ENCODE data around the gene GAB2.

The GAB2 gene

DNA sequence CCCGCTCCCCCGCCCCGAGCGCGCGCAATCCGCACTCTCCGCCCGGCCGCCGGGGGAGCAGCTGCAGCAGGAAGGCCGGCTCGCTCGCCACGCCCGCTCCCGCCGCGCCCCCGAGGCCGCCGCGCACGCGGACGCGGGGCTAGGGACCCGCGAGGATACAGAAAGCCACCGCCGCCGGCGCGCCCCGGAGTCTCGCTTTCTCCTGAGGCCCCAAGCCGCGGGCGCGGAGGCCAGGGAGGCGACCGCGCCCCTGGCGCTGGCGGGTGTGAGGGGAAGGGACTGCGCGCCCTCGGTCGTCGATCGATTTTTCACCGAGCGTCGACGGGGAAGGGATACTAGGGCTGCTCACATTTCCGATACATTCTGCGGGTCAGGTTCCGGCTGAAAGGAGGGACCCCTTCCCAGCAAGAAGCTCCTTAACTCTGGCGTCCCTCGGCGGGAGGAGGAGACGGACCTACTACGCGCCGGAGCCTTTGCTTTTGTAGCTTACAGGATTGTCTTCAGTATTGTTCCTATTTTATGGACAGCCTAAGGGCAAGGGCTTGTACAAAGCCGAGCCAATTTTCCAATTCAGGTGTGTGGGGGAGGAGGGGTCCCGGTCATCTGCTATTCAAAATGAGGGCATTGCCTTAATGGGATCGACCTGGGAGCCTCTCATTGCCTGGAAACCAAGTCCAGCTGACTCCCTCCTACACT is 416 bp upstream of the GAB2 start:
- Histone ChIP-seq H3K4me2 (peak overlapping the region; percentile 75 to 98 (median 93)), H3K27ac (peak overlapping the region; percentile 97 to 99 (median 99))

DNA sequence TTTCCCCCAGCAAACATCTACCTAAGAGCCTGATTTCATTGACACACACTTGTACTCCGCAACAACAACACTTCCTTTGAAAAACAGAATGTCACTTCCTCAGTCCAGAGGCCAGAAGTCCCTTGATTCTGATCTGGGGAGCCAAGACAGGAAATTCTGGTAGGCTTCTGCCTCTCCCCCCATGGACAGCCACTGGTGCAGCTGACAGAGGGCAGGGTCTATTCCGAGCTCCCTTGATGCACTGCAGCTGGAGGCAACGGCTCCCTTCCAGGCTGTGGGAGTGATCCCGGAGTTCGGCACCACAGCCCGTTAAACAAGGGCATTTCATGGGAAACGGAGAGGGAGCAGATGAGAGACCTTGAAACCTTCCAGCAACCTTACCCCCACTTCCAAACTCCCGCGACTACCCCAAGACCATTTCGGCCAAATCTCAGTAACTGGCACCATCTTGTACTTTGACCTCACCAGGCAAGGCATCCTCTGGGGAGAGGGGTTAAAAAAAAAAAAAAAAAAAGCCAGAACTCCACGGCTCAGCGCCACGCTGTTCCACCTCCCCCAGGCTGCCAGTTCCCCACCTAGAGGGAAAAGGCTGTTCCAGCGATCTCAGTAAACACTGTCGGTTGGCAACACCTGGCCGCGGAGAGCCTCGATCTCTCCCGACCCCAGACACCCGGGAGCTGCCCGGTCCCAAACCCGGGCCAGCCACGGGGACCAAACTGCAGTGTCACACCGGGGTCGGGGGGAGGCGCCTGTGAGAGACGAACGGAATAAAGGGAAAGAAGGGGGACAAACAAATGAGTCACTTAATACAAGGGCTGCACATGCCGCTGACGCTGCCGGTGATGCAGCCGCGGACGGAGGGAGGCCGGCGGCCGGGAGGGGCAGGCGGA is 1.1 kb downstream of the GAB2 start:
- Histone ChIP-seq H3K36me3 (peaks cover 0 to 24% (median 20%) of the 10 kb centered on the region in 11 experiments; a peak in 19 of 22 replicates), H3K9me3 (replicated peaks in 1 of 11) (peaks cover 0 to 16% (median 9%) of the 10 kb centered on the region in 11 experiments; a peak in 19 of 22 replicates), H4K20me1 (peaks cover 0 to 40% (median 22%) of the 10 kb centered on the region in 11 experiments; a peak in 13 of 22 replicates), H3K9ac (peak overlapping the region; percentile 95 to 99 (median 99)), H3K27me3 (no peaks in the 10 kb centered on the region), H3K4me2 (peak overlapping the region; percentile 77 to 99 (median 87)), H3K4me3 (peak overlapping the region; percentile 71 to 89 (median 82)), H3K4me1 (peaks cover 60 to 76% (median 67%) of the 10 kb centered on the region in 10 experiments), H3K27ac (peak overlapping the region; percentile 97 to 99 (median 99))
- TF ChIP-seq Cebpa-rat (IDR thresholded peaks at IDR 0.05), result no peak

More for the DNA sequence above, 416 bp upstream of the GAB2 start:
- Histone ChIP-seq H4K20me1 (peaks cover 0 to 25% (median 16%) of the 10 kb centered on the region in 11 experiments; a peak in 13 of 22 replicates), H3K27me3 (no peaks in the 10 kb centered on the region), H3K4me1 (peaks cover 75 to 82% (median 77%) of the 10 kb centered on the region in 10 experiments), H3K9ac (peak overlapping the region; percentile 95 to 99 (median 99)), H3K4me3 (peak overlapping the region; percentile 71 to 89 (median 82)), H3K36me3 (peaks cover 0 to 20% (median 8%) of the 10 kb centered on the region in 11 experiments; a peak in 11 of 22 replicates), H3K9me3 (replicated peaks in 1 of 11) (peaks cover 0 to under 1% (median 0%) of the 10 kb centered on the region in 11 experiments; a peak in 2 of 22 replicates)
- TF ChIP-seq Cebpa-rat (IDR thresholded peaks at IDR 0.05), result no peak

DNA sequence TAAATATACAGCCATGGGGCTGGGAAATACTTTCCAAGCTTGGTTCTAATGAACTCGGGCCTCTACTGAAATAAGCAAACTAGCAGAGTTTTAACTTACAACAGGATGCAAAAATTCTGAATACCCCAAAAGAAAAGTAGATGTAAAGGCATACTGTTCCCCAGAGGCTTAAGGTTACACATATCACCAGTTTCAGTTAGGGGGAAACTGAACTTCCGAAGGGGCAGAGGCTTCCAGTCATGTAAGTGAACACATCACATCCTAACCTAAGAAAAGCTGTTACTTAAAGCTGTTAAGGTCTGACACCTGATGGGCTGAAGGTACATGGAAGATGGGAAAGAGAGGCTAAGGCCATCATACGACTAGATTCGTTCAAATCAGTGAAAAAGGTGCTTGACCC is 2.3 kb downstream of the GAB2 start:
- H3K4me2 ChIP-seq, result peak overlapping the region; percentile 77 to 99 (median 87)
- H3K27ac ChIP-seq, result peak overlapping the region; percentile 97 to 99 (median 99)

DNA sequence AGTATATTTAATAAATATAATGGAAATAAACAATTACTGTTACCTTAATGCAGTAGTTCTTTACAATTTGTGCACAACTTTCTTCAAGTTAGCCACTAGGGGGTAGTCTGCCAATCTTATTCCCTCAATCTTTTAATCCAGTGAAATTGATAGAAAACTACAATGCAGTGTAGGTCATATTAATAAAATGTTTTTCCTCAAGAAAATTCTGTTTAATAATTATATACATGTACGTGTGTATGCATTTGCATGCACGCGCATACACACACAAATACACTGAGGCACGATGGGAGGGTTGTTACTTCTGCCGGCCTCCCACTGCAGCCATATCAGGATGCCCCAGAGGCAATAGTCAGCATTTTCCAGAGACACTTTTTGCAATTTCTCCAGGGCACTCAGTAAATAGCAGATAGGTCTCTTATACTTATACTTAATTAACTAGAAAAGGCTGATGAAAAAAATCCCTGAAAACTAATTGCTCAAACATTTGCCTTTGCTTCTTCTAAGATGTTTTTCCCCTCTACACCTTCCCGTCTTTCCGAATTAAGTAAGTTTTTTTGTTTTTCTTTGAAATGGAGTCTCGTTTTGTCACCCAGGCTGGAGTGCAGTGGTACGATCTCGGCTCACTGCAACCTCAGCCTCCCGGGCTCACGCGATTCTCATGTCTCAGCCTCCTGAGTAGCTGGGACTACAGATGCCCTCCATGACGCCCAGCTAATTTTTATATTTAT is 3.1 kb downstream of the GAB2 start:
- Histone ChIP-seq H3K36me3 (peaks cover 14 to 45% (median 40%) of the 10 kb centered on the region in 11 experiments), H3K9ac (peak overlapping the region; percentile 95 to 99 (median 99)), H3K4me3 (peak overlapping the region; percentile 71 to 89 (median 82); a peak in 15 of 20 replicates), H3K9me3 (replicated peaks in 1 of 11) (peaks cover 16 to 36% (median 29%) of the 10 kb centered on the region in 11 experiments), H3K27me3 (no peaks in the 10 kb centered on the region), H3K4me2 (peak overlapping the region; percentile 77 to 99 (median 87)), H3K4me1 (peaks cover 39 to 56% (median 47%) of the 10 kb centered on the region in 10 experiments), H3K27ac (peak overlapping the region; percentile 97 to 99 (median 99); a peak in 21 of 22 replicates), H4K20me1 (peaks cover 0 to 55% (median 23%) of the 10 kb centered on the region in 11 experiments; a peak in 13 of 22 replicates)
- no peak for TF ChIP-seq Cebpa-rat (IDR thresholded peaks at IDR 0.05)

More for the DNA sequence above, 2.3 kb downstream of the GAB2 start:
- H3K4me1 ChIP-seq, result peaks cover 48 to 65% (median 55%) of the 10 kb centered on the region in 10 experiments
- peaks cover 7 to 28% (median 21%) of the 10 kb centered on the region in 11 experiments for H3K9me3 ChIP-seq (replicated peaks in 1 of 11)
- peaks cover 0 to 50% (median 23%) of the 10 kb centered on the region in 11 experiments; a peak in 13 of 22 replicates for H4K20me1 ChIP-seq
- H3K36me3 ChIP-seq, result peaks cover 5 to 36% (median 31%) of the 10 kb centered on the region in 11 experiments
- peak overlapping the region; percentile 95 to 99 (median 99) for H3K9ac ChIP-seq
- H3K27me3 ChIP-seq, result no peaks in the 10 kb centered on the region
- H3K4me3 ChIP-seq, result peak overlapping the region; percentile 71 to 89 (median 82); a peak in 19 of 20 replicates
- TF ChIP-seq Cebpa-rat (IDR thresholded peaks at IDR 0.05), result no peak

DNA sequence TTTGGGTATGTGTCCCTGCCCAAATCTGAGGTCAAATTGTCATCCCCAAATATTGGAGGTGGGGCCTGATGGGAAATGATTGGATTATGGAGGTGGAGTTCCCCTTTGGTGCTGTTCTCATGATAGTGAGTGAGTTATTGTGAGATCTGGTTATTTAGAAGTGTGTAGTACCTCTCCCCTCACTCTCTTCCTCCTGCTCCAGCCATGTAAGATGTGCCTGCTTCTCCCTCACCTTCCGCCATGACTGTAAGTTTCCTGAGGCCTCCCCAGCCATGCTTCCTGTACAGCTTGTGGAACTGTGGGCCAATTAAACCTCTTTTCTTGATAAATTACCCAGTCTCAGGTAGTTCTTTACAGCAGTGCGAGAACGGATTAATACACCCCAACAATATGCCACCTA is 9.0 kb downstream of the GAB2 start:
- Histone ChIP-seq H3K27ac (peak overlapping the region in 4 of 11 experiments; percentile 11 to 60 (median 33); a peak in 6 of 22 replicates), H3K4me3 (peak overlapping the region in 3 of 10 experiments; percentile 0 to 35 (median 16); a peak in 2 of 20 replicates), H3K4me1 (peaks cover 5 to 76% (median 24%) of the 10 kb centered on the region in 10 experiments), H3K9ac (no peak overlapping the region), H3K27me3 (no peaks in the 10 kb centered on the region), H3K36me3 (peaks cover 38 to 95% (median 86%) of the 10 kb centered on the region in 11 experiments), H3K9me3 (replicated peaks in 1 of 11) (peaks cover 27 to 92% (median 83%) of the 10 kb centered on the region in 11 experiments), H4K20me1 (peaks cover 6 to 93% (median 57%) of the 10 kb centered on the region in 11 experiments; a peak in 21 of 22 replicates), H3K4me2 (peak overlapping the region in 7 of 11 experiments; percentile 16 to 85 (median 50); a peak in 12 of 22 replicates)
- TF ChIP-seq Cebpa-rat (IDR thresholded peaks at IDR 0.05), result no peak

DNA sequence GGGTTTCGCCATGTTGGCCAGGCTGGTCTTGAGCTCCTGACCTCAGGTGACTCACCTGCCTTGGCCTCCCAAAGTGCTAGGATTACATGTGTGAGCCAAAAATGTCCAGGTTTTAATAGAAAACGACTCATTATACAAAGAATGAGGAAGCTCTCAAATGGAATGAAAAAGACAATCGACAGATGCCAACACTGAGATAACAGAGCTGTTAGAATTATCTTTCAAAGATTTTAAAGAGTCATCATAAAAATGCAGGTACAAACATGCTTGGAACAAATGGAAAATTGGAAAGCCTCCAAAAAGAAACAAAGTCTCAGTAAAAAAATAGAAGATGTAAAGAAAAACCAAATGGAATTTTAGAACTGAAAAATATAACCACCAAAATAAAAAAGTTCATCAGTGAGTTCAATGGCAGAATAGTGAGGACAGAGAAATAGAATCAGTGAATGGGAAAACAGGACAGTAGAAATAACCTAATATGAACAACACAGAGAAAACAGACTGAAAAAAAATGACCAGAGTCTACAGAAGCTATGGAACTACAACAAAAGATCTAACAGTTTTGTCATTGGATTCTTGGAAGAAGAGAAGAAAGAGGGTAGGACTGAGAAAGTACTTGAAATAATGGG is 10.9 kb downstream of the GAB2 start:
- H3K4me1 ChIP-seq, result peaks cover 0 to 69% (median 14%) of the 10 kb centered on the region in 10 experiments; a peak in 17 of 20 replicates
- no peak overlapping the region for H3K4me3 ChIP-seq
- peak overlapping the region in 1 of 11 experiments; percentile 60; a peak in 1 of 22 replicates for H3K27ac ChIP-seq
- H3K4me2 ChIP-seq, result peak overlapping the region in 3 of 11 experiments; percentile 63 to 85 (median 75); a peak in 5 of 22 replicates
- TF ChIP-seq Cebpa-rat (IDR thresholded peaks at IDR 0.05), result no peak
- H3K9ac ChIP-seq, result no peak overlapping the region
- peaks cover 34 to 84% (median 80%) of the 10 kb centered on the region in 11 experiments for H3K9me3 ChIP-seq (replicated peaks in 1 of 11)
- H3K27me3 ChIP-seq, result no peaks in the 10 kb centered on the region
- peaks cover 7 to 92% (median 59%) of the 10 kb centered on the region in 11 experiments; a peak in 20 of 22 replicates for H4K20me1 ChIP-seq
- H3K36me3 ChIP-seq, result peaks cover 42 to 92% (median 84%) of the 10 kb centered on the region in 11 experiments

DNA sequence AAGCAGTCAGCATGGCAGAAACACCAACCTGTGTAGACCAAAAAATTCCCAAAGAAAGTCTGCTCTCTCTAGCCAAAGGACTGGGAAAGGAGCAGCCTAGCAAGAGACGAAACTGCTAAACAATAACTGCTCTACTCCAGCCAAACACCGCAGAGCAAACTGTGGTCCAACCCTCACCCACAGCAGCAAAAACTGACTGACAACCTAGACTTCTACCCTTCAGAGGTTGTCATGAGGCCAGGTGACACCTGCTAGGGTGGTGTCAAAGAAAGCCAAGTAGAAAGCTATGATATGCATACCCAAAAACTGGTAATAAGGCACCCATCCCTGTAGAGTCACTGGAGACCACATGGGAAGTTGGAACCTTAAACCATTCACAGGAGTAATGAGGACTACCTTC is 11.8 kb downstream of the GAB2 start:
- Histone ChIP-seq H3K9me3 (replicated peaks in 1 of 11) (peaks cover 32 to 75% (median 71%) of the 10 kb centered on the region in 11 experiments), H3K4me3 (no peak overlapping the region), H3K27me3 (no peaks in the 10 kb centered on the region), H3K9ac (no peak overlapping the region), H4K20me1 (peaks cover 13 to 93% (median 64%) of the 10 kb centered on the region in 11 experiments), H3K27ac (no peak overlapping the region), H3K36me3 (peaks cover 43 to 91% (median 83%) of the 10 kb centered on the region in 11 experiments), H3K4me2 (peak overlapping the region in 2 of 11 experiments; percentile 20 to 85; a peak in 3 of 22 replicates), H3K4me1 (peaks cover 0 to 77% (median 14%) of the 10 kb centered on the region in 10 experiments; a peak in 17 of 20 replicates)
- TF ChIP-seq Cebpa-rat (IDR thresholded peaks at IDR 0.05), result no peak
